IMR-90 (cell line): ENCODE data around the gene THY1.

Experiments used
- CEBPB ChIP-seq: IDR thresholded peaks from 2 replicates; pipeline ENCODE4 v1.6.1; 2012; ENCODE audit warnings: low read depth, low read length, improper control_type of control experiment
- CHD1 ChIP-seq: IDR thresholded peaks from 2 replicates; pipeline ENCODE4 v1.6.1; 2012; ENCODE audit warnings: low read depth, low read length, improper control_type of control experiment
- CTCF ChIP-seq: conservative IDR thresholded peaks from 2 replicates; pipeline ENCODE4 v1.5.1; 2012; ENCODE audit warnings: mild to moderate bottlenecking, low read depth, low read length, improper control_type of control experiment
- FOS ChIP-seq: fragments of 150-350 bp; IDR thresholded peaks from 2 replicates; pipeline ENCODE4 v1.6.1; 2016; ENCODE audit warnings: low read depth, low read length
- MAZ ChIP-seq: IDR thresholded peaks from 2 replicates; pipeline ENCODE4 v1.6.1; 2012; ENCODE audit warnings: low read depth, mild to moderate bottlenecking, low read length, improper control_type of control experiment, moderate library complexity, borderline replicate concordance
- MXI1 ChIP-seq: IDR thresholded peaks from 2 replicates; pipeline ENCODE4 v1.6.1; 2012; ENCODE audit warnings: low read depth, mild to moderate bottlenecking, low read length, moderate library complexity, borderline replicate concordance
- POLR2A ChIP-seq: IDR thresholded peaks from 2 replicates; pipeline ENCODE4 v1.6.1; 2012; ENCODE audit warnings: mild to moderate bottlenecking, low read depth, low read length
- RAD21 ChIP-seq: IDR thresholded peaks from 2 replicates; pipeline ENCODE4 v1.6.1; 2012; ENCODE audit warnings: low read length, improper control_type of control experiment
- RCOR1 ChIP-seq: IDR thresholded peaks from 2 replicates; pipeline ENCODE4 v1.6.1; 2012; ENCODE audit warnings: mild to moderate bottlenecking, low read length, improper control_type of control experiment; ENCODE audit not compliant: insufficient replicate concordance
- RFX5 ChIP-seq: IDR thresholded peaks from 2 replicates; pipeline ENCODE4 v1.8.0; 2012; ENCODE audit warnings: low read depth, mild to moderate bottlenecking, low read length, moderate library complexity
- SMC3 ChIP-seq: fragments of 150-350 bp; IDR thresholded peaks from 2 replicates; pipeline ENCODE4 v1.6.1; 2016; ENCODE audit warnings: low read depth, mild to moderate bottlenecking, antibody characterized with exemption, low read length, moderate library complexity
- TF ChIP-seq, protein P1 (sequence below): fragments of 150-350 bp; IDR thresholded peaks from 2 replicates; pipeline ENCODE4 v1.6.1; 2017; ENCODE audit warnings: mild to moderate bottlenecking, antibody characterized with exemption, low read length, low read depth

DNA sequence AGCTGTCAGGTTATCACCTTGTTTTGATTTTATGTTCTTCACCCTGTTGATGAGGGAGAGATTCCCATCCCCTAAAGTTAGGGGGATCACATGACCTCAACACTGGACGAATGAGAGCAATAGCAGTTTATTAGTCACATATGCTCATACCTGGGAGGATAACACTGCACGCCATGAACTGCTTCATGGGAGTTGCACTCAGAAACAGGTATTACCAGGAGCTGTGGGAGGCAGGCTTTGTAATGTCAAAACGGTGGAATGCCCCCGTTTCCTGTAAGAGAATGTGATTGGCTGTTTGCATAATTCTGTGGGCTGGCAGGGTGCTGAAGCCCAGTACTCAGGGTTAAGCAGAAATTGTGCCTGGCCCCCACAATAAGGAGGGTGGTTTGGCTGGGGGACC lies 3.2 kb upstream of the THY1 start:
- TF ChIP-seq CTCF, result no peak
- TF ChIP-seq SMC3, result no peak
- no peak for TF ChIP-seq RFX5
- no peak for TF ChIP-seq POLR2A
- TF ChIP-seq, protein P1, sequence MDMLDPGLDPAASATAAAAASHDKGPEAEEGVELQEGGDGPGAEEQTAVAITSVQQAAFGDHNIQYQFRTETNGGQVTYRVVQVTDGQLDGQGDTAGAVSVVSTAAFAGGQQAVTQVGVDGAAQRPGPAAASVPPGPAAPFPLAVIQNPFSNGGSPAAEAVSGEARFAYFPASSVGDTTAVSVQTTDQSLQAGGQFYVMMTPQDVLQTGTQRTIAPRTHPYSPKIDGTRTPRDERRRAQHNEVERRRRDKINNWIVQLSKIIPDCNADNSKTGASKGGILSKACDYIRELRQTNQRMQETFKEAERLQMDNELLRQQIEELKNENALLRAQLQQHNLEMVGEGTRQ, result no peak
- no peak for TF ChIP-seq MXI1
- no peak for TF ChIP-seq FOS
- no peak for TF ChIP-seq RCOR1
- TF ChIP-seq RAD21, result no peak
- TF ChIP-seq MAZ, result no peak
- TF ChIP-seq CHD1, result no peak
- TF ChIP-seq CEBPB, result no peak
